HG03521 (cell line): ENCODE measurements around the gene B4GALNT1.
A peak's percentile ranks its signal among the peaks of the same experiment; 100 is the strongest.

Experiments used
- ATAC-seq: cut with Tn5 transposase; IDR thresholded peaks from one replicate; pipeline ENCODE4 v1.9.1; 2021; ENCODE audit warnings: mild to moderate bottlenecking, moderate library complexity; ENCODE audit not compliant: unreplicated experiment

B4GALNT1 gene

DNA sequence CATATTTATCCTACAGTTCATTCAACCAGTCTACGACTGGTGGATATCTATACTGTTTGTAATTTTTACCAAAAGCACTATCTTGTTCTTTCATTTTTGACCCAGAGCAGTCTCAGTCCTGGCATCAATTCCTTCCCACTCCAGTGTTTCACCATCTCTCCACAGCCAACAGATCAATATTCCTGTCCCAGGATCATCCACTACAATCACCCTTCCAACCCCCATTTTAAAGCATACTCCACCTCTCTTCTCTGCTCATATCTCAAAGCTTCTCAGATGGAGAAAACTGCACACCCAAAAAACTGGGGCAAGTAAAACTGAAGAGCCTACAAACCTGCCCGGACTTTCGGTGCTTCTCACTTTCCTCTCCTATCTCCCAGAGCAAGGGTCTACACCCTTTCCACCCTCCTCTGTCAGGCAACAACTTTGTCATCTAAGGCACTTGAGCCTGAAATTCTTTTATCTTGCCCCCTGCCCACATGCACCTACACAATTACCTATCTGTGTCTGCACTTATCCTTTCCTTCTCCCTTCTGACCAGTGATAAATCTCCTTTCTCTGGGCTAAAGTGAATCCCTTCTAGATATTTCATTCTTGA lies 46.1 kb downstream of the B4GALNT1 start:
- no peak for ATAC-seq

- no peak for ATAC-seq
Measured at GRCh38 chr12:57586128-57586527, 46.9 kb downstream of the B4GALNT1 start.

GRCh38 chr12:57585156-57585555 lies 47.8 kb downstream of the B4GALNT1 start:
- ATAC-seq: no peak

DNA sequence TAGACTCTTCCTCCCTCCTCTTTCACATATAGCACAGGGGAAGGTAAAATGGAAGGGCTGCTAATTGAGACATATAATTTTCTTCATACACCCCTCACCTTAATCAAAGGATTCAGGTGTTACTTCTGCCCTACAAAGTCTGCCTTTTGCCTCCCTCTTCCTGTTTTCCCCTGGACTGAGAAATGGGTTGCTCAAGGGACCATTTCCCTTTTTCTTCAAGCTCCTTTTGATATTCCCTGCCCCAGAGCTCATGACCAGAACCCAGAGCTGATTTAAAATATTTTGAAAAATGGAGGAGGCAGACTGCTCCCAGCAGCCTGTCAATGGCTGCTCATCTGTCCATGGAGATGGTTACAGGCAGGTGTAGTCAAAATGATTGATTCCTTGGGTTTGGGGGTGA lies 48.3 kb downstream of the B4GALNT1 start:
- no peak for ATAC-seq

DNA sequence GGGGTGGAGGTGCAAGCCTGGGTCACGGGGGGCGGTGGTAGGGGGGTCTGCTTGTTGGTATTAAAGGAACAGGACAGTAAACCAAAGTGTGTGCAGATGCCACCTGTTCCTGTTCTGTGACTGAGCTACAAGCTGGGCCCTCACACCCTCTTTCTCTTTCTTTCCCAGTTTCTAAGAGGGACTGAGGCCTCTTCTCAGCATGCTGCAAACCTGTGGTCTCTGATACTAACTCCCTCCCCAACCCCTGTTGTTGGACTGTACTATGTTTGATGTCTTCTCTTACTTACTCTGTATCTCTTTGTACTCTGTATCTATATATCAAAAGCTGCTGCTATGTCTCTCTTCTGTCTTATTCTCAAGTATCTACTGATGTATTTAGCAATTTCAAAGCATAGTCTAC lies 49.0 kb downstream of the B4GALNT1 start:
- no peak for ATAC-seq

GRCh38 chr12:57583008-57583831 lies 49.8 kb downstream of the B4GALNT1 start:
- peak; percentile 94 for ATAC-seq

- ATAC-seq: no peak
Measured at GRCh38 chr12:57582440-57582839, 50.6 kb downstream of the B4GALNT1 start.

DNA sequence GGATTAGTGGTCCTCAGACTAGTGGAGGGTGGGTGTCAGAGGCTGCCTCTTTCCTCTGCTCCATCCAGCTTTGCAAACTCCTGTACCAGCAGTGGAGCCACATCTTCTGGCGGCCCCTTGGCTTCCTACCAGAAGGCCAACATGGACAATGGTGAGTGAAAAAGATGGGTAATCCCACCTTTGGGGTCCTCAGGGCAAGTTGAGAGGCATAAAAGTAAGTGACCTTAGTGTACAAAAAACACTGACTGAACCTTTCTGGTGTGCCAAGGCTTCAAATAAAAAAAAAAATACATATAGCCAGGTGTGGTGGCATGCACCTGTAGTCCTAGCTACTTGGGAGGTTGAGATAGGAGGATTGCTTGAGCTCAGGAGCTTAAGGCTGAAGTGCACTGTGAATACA lies 51.2 kb downstream of the B4GALNT1 start:
- ATAC-seq: no peak

GRCh38 chr12:57580466-57580795 lies 52.6 kb downstream of the B4GALNT1 start:
- no peak for ATAC-seq

- ATAC-seq: no peak
Measured at GRCh38 chr12:57579677-57580465, 53.1 kb downstream of the B4GALNT1 start.

DNA sequence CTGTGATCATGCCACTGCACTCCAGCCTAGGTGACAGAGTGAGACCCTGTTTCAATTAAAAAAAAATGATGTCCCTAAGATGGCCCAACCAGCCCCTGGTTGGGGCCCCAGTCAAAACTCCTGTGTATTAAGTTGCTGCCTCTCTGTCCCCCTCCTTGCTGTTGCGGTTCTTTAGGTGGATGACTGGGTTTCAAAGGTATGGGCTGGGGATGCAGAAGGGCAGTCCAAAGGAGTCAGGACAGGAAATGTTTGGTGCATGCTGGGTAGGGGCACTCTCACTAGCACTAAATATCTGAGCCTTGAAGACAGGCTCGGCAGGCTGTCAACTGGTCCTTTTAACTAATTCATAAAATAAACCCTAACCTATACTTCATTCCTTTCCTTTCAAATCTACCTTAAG lies 54.0 kb downstream of the B4GALNT1 start:
- ATAC-seq: no peak

DNA sequence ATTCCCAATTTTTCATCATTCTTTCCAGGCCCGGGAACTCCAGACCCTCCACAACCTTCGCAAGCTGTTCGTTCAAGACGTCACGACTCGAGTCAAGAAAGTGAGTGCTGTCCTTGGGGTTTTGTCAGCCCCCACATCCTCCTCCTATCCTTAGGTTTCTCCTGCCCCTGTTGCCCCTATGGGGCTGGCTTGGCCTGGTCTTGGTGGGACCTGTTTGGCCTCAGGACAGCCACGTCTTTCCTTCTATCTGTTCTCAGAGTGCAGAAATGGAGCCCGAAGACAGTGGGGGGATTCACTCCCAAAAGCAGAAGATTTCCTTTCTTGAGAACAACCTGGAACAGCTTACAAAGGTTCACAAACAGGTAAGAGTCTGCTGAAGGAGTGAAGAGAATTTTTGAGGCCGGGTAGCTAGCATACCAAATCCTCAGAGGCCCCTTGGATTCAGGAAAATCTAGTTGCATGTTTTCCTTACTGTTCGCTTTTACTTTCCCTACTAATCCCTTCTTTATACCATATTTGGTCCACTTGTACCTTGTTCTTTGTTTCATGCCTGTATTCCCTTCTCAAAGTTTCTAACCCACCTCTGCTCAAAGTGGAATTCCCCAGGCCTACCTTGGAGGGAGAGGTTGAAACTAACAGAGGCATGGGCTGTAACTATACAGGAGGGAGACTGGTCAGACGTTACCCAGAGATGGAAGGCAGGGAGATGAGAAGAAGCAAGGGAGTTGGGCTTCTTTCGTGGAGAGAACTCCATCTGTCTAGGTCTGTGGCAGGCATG lies 54.8 kb downstream of the B4GALNT1 start:
- ATAC-seq: no peak

DNA sequence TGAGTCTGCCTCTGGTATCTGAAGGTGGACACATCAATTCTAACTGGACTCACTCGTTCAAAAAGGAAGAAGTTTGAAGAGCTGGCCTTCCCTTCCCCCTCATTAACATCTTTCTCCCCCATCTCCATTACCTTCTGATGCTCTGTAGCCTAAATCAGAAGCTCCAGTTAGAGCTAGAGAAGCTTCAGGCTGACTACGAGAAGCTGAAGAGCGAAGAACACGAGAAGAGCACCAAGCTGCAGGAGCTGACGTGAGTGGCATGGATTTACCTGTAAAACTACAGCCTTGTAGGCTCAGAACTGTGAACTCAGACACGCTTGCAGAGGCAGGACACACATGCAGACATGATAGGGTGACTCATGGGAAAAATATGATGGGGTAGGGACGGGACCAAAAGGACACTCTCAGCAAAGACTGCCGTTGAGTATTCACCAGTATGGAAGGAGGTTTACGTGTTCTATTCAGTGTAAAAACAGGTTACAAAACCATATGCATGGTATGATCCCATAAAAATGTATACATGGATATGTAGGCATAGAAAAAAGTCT lies 56.3 kb downstream of the B4GALNT1 start:
- no peak for ATAC-seq
